ENCODE measurements around the gene SND1.
A peak's percentile ranks its signal among the peaks of the same experiment; 100 is the strongest.

The SND1 gene

DNA sequence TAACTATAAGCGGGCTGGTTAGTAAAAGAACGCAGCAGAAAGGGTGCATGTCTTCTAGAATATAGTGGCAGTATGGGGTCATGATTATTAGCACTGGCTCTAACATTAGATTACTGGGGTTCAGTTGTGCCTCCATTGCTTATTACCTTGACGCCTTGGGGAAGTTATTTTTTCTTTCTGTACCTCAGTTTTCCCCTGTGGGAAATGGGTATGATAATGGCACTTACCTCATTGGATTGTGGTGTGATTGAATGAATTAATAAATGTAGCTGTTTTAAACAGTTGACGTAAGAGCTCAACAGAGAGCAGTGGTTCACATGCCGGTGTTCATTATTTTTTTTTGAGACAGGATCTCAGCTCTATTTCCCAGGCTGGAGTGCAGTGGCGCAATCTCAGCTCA is 262.7 kb downstream of the SND1 start:
- no peak for DNase-seq

DNA sequence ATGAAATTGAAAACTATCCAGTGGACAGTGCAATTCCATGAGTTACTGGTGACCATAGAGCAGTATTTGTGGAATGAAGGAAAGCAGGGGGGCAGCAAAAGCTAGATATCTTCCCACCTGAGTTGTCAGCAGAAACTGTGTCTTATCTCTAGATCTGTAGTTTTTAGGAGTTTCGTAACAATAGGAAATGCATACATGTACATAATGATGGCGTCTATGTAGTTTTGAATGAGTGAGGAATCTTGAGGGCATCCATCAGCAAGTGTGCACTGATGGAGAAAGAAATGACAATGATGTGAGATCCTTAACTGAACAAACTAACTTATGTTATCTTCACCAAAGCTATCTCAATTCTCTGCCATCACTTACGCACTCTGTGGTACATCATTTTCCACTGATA is 264.7 kb downstream of the SND1 start:
- no peak for DNase-seq

DNA sequence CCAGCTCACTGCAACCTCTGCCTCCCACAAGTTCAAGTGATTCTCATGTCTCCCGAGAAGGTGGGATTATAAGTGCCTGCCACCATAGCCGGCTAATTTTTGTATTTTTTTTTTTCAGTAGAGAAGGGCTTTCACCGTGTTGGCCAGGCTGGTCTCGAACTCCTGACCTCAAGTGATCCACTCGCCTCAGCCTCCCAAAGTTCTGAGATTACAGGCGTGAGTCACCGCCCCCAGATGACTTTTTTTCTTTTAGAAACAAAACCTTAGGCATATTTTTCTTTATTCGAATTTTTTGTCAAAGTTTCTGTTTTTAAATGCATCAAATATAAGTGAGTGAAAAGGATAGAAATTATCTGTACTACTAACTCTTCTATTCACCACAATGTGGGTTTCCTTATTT is 266.1 kb downstream of the SND1 start:
- no peak for DNase-seq

DNA sequence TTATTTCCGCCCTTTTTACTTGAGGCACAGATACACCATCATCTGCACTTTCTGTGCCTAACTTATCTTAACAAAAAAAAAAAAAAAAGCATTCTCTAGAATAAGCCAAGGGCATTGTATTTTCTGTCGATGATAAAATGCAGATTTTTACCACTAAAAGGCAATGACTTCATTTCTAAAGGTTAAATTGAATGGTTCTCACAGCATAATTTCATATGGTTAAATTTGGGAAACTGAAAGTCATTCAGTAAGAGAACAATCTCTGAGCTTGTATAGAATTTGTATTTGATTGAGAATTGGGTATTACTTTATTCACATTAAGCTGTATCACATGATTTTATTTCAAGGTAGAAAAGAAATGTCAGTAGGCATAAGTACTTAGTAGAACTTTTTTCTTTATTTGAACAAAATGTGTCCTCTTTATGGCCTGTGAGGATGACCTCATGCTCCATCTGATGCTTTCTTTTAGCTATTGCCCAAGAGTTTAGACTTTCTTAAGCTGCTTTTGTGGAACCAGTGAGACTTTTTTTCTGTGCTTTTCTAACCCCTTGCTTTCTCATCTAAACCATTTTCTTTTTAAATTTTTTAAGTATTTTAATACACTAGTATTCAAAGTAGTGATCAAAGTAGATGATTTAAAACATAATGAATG is 268.9 kb downstream of the SND1 start:
- DNase-seq: no peak

DNA sequence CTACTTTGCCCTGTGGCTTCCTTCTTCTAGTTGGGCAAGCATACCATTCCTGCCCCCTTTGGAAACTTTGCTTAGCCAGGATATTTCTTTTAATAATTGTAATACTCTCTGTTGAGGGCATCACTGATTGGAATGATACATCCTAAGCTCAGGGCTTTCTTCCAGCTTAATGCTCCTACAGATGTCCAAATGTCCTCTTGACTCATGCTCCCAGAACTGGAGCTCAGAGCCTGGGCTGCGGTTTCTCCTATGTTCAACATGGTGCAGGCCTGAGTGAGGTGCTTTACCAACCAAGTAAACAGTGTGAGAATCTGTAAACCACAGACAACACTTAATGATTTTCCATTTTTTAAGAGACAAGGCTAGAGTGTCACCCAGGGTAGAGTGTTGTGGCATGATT is 270.7 kb downstream of the SND1 start:
- no peak for DNase-seq

DNA sequence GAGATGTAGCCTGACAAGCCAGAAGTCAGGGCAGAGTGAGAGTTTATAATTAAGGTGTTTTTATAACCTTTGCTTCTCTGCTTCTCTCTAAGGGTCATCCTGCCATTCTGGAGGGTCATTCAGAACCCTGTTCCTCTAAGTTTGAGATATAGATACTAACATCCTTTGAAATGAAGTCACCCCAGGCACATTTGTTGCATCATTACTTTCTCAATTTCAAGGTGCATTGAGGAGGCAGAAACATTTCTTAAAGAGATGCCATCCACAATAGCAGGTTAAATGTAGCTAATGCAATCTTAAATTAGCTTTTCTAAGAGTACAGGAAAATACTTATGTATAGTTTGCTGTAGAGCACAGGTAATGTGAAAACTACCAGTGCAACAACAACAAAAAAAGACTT is 272.9 kb downstream of the SND1 start:
- DNase-seq: no peak

DNA sequence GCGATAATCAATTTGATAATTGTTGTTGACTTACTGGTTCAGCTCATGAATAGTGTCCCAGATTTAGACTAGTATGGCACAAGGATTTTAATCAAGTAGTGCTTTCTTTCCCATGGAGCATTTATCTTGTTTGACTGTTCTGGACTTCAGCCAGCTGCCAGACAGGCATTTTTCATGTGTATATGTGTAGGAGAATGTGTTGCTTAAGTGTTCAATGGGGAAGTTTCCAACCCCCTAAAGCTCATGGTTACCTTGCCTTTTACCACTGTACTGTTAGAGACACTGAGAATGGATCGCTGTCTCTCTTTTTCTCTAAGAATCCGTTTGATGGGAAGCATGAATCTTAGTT is 275.3 kb downstream of the SND1 start:
- DNase-seq: no peak

DNA sequence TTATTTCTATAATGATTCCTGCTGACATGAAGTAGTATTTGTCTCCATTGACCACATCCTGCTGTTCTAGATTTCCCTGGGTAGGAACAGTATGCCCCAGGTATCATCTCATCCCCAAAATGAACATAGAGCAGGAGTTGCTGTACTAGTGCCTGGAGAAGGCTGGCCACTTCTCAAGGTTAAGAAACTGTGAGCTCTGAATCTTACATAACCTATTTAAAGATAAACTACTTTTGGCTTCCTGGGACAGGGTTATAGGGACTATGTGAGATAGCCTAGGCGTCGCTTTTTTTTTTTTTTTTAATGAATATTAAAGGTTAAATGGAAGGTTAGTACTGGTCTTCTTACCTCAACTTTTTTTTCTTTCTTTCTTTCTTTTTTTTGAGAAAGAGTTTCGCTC is 276.2 kb downstream of the SND1 start:
- no peak for DNase-seq

DNA sequence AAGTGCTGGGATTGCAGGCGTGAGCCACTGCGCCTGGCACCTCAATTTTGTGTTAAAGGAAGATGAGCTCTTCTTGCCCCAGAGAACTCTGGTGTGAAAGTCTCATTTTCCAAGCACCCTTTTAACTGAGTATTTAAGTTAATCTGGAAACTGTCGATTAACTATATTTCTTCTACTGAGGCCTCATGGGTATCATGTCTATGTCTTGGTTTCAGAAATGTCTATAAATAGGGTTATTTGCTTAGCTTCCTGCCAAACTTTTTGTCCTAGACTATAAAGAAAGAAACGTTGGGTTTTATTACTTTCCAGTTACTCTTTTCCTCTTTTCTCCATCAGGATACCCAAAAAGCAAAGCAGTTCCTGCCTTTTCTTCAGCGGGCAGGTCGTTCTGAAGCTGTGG is 276.9 kb downstream of the SND1 start:
- no peak for DNase-seq

DNA sequence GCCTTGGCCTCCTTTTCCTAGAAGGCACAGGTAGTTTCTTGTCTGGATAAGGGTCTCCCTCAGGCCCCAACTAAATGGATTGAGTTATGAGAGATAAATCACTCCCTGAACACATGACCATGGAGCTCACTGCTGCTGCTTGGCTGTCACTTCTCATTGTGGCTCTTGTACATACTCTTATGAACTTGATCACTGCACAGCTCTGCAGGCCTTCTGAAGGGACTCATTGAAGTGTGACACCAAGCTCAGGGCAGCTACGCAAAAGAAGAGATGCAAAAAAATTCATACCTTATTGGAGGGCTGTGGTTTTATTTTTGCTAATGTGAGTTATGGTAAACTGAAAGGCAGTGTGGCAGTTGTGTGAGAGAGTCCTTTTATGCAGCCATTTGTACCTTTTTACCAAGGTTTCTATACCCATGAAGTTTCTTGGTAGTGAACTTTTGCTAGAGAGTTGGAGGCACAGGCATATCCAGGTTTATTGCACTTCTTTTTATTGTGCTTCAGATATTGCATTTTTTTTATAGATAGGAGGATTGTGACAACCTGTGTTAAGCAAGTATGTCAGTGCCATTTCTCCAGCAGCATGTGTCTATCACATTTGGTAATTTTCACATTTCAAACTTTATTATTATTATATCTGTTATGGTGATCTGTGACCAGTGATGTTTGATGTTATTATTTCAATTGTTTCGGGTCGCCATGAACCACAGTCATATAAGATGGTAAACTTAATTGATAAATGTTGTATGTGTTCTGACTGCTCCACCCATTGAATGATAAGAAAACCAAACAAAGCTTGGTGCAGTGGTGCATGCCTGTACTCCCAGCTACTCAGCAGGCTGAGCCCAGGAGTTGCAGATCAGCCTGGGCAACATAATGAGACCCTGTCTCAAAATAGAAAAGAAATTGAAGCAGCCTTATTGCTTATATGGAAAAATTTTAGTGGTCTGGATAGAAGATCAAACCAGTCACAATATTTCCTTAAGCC is 278.6 kb downstream of the SND1 start:
- DNase-seq: no peak

DNA sequence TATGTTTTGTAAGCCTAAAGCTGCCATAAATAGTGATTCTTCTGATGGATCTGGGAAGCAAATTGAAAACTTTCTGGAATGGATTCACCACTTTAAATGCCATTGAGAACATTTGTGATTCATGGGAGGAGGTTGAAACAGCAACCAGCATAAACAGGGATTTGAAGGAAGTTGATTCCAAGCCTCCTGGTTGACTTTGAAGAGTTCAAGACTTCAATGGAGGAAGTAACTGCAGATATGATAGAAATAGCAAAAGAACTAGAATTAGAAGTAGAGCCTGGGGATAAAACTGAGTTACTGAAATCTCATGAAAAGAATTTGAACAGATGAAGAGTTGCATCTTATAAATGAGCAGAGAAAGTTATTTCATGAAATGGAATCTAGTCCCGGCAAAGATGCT is 280.1 kb downstream of the SND1 start:
- no peak for DNase-seq

DNA sequence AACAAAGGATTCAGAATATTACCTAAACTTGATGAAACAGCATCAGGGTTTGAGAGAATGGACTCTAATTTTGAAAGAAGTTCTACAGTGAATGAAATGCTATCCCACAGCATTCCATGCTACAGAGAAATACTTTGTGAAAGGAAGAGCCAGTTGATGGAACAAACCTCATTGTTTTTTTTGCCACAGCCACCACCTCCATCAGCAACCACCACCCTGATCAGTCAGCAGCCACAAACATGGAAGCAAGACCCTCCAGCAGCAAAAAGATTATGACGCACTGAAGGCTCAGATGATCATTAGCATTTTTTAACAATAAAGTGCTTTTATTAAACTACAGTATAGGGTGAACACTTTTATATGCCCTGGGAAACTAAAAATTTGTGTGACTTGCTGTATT is 280.5 kb downstream of the SND1 start:
- no peak for DNase-seq

DNA sequence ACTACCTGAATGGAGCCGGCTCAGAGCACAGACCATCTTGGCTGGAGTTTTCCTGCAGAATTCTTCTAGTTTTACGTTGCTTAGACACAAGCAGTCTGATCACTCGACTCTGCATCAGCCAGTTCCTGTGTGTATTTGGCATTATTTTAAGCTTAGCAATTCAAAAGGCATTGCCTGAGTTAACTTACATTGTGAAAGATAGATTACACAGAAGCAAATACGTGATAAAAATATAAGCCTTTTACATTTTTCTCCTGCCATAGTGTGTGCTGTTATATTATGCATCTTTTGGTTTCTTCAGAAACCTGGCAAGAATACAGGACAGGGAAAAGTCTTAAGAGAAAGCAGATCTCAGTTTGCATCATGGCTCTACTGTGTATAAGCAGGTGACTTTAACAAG is 281.2 kb downstream of the SND1 start:
- DNase-seq: no peak

DNA sequence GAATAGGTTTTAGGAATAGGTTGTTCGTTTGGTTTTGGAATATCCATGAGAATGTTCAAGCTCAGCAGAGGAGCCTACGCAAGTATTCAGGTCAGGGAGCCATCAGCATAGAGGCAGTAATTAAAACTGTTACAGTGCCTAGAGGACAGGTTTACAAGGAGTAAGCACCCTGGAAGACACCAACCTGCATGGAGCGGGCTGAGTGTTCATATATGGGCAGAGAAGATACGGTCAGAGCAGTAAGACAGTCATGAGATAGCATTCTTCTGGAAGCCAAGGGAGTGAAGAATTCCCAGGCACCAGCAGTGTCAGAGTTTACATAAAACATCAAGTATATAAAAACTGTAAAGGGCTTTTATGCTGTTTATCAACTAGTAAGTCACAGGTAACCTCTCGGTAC is 282.7 kb downstream of the SND1 start:
- no peak for DNase-seq

DNA sequence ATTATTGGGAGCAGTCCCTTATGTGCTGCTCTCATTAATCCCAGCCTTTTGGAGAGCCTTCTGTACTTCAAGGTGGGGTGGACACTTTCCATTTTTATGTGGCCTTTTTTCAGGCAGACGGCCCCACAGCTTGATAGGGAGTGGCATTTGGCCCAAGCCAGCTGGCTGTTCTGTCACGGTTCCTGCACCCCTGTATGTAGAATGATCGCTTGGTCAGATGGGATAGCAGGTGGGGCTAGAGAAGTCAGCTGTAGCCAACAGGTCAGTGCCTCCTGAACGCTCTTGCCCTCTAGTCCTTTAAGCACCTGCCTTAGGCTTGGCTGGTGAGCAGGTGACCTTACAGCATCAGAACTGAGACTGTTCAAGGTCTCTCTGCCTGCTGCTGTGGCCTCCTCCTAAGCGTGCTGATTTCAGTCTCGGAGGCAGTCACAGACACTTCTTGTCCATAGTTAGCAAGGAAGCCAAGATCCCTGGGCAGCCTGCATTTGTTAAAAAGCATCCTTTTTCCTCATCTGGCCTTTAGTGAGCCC is 283.9 kb downstream of the SND1 start:
- no peak for DNase-seq

DNA sequence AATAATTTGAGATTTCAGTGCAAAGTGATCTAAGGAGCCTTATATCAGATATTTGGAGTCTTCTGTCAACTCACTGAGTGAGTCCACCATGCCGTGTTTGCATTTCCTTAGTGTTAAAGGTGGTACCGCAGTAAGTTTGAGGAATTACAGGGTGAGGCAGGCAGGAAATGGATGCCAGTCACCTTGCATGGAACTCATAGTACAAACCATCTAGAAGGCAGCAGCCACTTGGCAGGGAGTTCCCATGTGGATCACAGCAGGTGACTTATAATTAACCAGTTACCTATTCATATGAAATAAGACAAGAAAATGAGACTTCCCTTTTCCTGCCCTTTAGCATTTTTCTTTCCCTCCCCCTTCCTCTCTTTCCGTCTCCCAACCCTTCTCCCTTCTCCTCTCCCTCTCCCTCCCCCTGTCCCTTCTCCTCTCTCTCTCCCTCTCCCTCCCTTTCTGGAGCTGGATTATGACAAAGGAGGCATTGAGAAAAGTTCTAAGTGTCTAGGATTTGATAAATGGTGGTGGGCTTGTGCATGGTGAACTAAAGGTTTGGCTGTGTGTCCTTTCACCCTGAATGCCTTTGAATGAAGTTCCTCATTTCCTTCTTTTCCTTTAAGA is 285.2 kb downstream of the SND1 start:
- DNase-seq: no peak

DNA sequence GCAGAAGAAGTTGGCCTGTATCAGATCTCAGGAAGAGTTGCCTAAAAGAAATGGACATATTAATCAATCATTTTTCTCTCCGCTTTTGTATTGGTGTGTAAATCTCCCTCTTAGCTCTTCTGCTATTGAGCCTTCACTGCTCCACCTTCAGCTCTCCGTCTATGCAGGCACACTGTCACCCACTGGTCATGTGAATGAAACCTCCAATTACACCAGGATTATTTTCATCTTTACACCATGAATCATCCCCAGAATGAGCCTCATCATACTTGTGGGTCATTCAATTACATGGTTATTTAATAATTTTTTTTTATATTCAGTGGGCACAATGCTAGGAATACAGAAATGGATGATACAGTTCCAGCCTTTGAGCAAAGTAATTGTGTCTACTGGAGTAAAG is 286.6 kb downstream of the SND1 start:
- no peak for DNase-seq

DNA sequence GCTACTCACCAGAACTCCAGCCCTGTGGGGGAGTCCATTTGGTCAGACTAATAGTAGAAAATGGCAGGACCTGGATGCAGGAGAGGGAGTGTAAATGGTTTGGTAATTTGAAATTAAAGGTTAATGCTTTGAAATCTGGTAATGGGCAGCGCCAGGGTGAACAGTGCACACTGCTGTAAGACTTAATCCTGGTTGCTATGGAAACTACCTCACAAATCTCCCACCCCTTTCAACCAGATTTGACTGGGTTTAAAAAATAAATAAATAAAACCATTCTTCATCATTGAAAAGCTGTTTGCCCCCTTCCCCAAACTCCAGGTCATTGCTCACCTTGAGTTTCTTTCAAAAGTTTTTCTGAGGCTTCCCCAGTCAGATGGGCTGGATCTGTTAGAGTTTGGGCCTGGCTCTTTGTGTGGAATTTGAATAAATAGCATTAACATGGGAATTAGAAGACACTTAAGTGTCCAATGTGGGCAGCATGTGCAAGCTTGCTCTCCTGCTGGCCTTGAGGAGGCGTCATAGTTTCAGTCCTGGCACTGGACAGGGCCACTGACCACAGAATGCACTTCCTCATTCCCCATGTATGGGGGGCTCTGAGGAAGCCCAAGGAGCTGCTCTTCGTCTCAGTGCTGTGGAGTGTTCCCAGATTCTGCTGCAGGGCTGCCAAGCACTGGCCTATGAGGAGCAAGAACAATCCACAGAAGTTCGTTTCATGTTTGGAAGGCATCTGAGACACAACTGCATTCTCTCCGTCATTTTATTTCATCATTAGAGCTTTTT is 288.6 kb downstream of the SND1 start:
- DNase-seq: no peak

DNA sequence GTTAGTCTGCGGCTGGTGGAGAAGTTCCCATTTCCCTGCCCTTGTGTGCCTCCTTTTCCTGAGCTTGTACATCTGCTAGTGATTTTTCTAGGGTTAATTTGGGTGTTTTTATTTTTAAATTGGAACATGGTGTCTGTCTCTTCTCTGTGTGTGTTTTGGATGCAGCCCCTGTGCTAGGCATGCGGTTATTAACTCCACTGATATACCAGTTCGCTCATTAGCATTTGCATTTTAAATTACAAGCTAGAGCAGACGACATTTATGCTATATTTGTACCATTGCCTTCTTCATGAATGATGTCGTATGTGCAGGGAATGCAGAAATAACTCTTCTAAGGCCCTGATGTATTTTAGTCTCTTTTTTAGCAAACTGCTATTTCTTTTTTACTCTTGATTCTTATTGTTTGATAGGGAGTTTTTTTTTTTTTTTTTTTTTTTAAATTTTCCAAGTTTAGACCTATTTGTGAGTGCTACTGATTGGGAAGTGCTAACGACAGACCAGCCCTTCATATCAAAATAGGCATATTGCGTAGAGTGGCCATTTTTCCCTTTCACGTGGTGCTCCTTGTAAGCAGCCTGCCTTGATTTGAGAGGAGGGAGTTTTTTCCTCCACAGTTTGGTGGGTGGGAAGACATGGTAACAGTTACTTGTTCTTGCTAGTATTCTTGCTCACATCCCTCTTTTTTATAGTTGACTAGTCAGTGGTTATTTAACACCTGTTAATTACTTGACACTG is 289.6 kb downstream of the SND1 start:
- DNase-seq: no peak

DNA sequence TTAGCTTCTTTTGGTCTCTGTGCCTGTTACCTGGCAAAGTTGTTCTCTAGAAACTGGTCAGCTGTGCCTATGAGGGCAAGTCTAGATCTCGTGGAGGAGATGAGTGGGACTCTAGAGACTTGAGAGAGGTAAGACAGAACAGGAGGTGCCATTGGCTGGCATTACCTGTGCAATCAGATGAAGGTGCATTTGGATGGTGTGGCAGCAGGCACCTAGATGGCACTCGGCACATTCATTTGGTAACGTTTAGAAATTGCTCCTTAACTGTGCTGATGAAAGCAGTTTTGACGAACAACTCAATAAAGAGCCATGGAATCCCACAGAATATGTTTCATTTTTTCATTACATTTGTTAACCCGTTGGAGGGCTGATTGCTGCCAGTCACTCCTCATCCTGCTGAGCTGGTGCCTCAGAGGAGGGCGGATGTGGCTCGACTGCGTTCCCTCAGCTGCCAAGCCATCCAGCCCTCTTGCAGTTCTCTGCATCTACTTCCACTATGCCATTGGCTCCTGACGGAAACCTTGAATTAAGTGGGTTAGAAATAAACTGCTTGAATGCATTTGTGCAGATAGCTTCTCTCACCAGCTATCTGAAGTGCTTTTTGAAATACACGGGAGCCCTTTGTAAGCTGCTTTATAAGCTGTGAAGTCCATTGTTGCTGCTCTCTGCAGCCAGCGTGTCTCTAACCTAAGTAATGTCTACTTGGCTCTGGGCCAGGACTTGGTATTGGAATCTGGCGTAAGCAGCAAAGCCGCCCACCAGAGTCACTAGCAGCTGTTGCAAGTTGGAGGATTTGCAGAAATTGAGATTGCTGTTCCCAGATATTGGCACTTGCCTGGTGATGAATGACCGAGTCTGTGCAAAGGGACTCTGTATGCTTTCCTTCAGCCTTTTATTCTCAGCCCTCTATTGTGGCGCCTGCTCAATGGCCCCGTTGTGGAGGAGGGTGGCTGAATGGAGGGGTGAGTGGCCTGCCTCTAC is 291.8 kb downstream of the SND1 start:
- DNase-seq: peak; percentile 31

DNA sequence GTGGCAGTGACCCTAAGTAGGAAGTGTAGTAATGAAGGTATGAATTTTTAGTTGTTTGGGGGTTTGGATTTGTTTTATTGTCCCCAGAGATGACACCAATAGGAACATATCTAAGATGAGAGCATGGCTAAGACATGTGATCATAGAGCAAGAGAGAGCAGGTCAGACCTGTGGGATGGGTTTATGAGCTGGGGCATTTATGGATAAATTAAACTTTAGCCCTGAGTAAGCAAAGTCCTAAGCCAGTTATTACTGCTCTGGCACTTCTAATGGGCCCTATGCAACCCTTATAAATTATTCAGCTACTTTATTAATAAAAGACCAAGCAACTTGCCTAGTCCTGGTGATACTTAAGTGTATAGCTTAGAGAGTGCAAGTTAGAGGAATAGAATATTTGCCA is 294.1 kb downstream of the SND1 start:
- no peak for DNase-seq

Data from NCI-H2029 treated with DMSO at 0.1 percent for 48 hours (cell line).